Measurements from ENCODE around the gene RBMS2. TPM values are rescaled to one million over a fixed set of nuclear protein-coding genes. Genes with fewer than 3 reads are reported as not detected.

Gene RBMS2
- total RNA-seq, 1 donor from 2014 or later, result 20.6 TPM

DNA sequence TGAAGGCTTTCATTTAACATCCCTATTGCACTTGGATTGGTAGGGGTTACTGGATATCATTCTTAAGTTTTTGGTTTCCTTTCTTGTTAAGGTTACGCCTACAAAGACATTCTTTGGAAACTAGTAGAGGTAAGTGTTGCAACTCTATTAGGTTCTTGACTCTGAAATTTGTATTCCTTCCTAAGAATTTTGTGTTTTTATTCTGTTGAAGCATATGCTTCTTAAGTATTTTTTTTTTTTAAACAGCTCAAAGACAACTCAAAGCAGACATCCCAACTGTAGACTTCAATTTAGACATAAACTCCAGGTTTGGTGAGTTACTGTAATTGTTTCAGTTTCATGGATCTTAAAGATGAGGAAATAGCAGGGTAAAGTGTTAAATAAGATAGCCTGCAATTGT, 1.1 kb upstream of the RBMS2 start:
- H3K9me3 ChIP-seq, result no peaks in the 10 kb centered on the region
- H3K36me3 ChIP-seq, result no peaks in the 10 kb centered on the region
- H3K27ac ChIP-seq, result peak overlapping the region; percentile 91
- no peak for DNase-seq (ENCODE audit: extremely low spot score in 2 of 2)
- peaks cover 45% of the 10 kb centered on the region for H3K4me1 ChIP-seq
- H3K27me3 ChIP-seq, result no peaks in the 10 kb centered on the region
- intact Hi-C loops (cut with DNase I), result no loop called here
- H3K4me3 ChIP-seq, result peak overlapping the region; percentile 34 to 54
- TF ChIP-seq POLR2A (IDR thresholded peaks at IDR 0.05) (no peak), POLR2AphosphoS5 (IDR thresholded peaks at IDR 0.05; ENCODE audit: insufficient read depth in 1 of 2, low read depth in 1 of 2) (no peak)
- TF ChIP-seq, protein P1, sequence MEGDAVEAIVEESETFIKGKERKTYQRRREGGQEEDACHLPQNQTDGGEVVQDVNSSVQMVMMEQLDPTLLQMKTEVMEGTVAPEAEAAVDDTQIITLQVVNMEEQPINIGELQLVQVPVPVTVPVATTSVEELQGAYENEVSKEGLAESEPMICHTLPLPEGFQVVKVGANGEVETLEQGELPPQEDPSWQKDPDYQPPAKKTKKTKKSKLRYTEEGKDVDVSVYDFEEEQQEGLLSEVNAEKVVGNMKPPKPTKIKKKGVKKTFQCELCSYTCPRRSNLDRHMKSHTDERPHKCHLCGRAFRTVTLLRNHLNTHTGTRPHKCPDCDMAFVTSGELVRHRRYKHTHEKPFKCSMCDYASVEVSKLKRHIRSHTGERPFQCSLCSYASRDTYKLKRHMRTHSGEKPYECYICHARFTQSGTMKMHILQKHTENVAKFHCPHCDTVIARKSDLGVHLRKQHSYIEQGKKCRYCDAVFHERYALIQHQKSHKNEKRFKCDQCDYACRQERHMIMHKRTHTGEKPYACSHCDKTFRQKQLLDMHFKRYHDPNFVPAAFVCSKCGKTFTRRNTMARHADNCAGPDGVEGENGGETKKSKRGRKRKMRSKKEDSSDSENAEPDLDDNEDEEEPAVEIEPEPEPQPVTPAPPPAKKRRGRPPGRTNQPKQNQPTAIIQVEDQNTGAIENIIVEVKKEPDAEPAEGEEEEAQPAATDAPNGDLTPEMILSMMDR (IDR thresholded peaks at IDR 0.05), result no peak

DNA sequence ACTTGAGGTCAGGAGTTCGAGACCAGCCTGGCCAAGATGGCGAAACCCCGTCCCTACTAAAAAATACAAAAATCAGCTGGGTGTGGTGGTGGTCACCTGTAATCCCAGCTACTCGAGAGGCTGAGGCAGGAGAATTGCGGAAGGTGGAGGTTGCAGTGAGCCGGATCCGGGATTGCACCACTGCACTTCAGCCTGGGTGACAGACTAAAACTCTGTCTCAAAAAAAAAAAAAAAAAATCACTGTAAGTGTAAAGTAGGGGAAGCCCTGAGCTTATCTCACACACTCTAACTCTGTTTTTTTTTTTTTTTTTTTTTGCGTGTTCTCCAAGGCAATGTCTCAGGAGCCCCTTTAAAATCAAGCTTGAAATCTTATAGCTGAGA, 421 bp upstream of the RBMS2 start:
- no peaks in the 10 kb centered on the region for H3K27me3 ChIP-seq
- no peak for DNase-seq (ENCODE audit: extremely low spot score in 2 of 2)
- no peaks in the 10 kb centered on the region for H3K36me3 ChIP-seq
- peaks cover 52% of the 10 kb centered on the region for H3K4me1 ChIP-seq
- intact Hi-C loops (cut with DNase I), result no loop called here
- TF ChIP-seq, protein P1 (IDR thresholded peaks at IDR 0.05), result no peak
- peak overlapping the region; percentile 91 for H3K27ac ChIP-seq
- H3K9me3 ChIP-seq, result no peaks in the 10 kb centered on the region
- peak overlapping the region; percentile 34 to 54 for H3K4me3 ChIP-seq

DNA sequence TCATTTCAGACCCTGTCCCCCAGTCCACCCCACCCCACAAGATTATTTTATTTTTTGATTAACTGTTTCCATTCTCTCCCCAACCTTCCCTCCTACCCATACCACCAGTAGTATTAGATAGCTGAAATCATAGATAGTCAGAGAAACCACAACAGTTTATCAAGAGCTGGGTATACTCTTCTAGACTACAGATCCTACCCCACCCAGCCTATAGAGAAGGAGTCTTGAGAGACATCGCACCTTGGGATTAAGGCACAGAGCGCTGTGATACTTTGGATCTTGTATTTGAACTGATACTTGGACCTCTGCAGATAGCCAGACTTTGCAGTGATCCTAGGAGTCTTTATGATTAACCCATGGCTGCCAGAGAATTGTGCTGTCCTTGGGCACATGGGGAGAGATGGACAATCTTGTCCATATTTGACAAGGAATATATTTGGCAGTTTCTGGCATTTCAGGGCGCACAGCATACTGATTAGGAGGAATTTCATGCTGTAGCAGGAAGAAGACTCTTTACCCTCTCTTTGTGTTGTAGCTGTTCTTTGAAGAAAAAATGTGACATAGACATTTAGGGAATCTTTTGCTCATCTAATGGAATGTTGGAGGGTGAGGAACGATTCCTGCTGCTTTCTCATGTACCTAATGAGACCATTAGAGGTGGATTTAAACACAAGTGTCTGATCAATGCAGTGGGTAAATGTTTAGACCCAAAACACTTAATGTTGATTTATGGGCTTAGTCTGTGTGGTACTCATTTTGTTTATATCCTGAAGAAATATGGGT, 982 bp downstream of the RBMS2 start:
- TF ChIP-seq POLR2AphosphoS5 (IDR thresholded peaks at IDR 0.05; ENCODE audit: insufficient read depth in 1 of 2, low read depth in 1 of 2), result no peak
- TF ChIP-seq POLR2A (IDR thresholded peaks at IDR 0.05), result no peak
- TF ChIP-seq, protein P1 (IDR thresholded peaks at IDR 0.05), result no peak
- intact Hi-C loops (cut with DNase I), result no loop called here
- no peaks in the 10 kb centered on the region for H3K27me3 ChIP-seq
- peaks cover 66% of the 10 kb centered on the region for H3K4me1 ChIP-seq
- H3K27ac ChIP-seq, result peak overlapping the region; percentile 91
- H3K9me3 ChIP-seq, result no peaks in the 10 kb centered on the region
- no peak for DNase-seq (ENCODE audit: extremely low spot score in 2 of 2)
- H3K36me3 ChIP-seq, result no peaks in the 10 kb centered on the region
- H3K4me3 ChIP-seq, result peak overlapping the region; percentile 34 to 54

DNA sequence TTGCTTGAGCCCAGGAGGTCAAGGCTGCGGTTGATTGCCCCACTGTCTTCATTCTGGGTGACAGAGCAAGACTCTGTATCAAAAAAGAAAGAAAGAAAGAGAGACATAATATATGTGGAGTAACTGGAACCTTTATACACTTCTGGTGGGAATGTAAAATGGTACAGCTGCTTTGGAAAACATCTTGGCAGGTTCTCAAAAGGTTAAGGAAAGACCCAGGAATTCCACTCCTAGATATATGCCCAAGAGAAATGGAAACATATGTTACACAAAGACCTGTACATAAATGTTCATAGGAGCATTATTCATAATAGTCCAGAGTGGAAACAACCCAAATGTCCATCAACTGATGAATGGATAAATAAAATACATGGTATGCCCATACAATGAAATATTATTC, 7.2 kb downstream of the RBMS2 start:
- Histone ChIP-seq H3K36me3 (no peaks in the 10 kb centered on the region), H3K4me1 (peaks cover 67% of the 10 kb centered on the region), H3K4me3 (no peak overlapping the region), H3K27me3 (no peaks in the 10 kb centered on the region), H3K9me3 (no peaks in the 10 kb centered on the region), H3K27ac (no peak overlapping the region)
- intact Hi-C loops (cut with DNase I), result no loop called here
- TF ChIP-seq POLR2A (IDR thresholded peaks at IDR 0.05) (no peak), POLR2AphosphoS5 (IDR thresholded peaks at IDR 0.05; ENCODE audit: insufficient read depth in 1 of 2, low read depth in 1 of 2) (no peak)
- TF ChIP-seq, protein P1 (IDR thresholded peaks at IDR 0.05), result no peak
- no peak for DNase-seq (ENCODE audit: extremely low spot score in 2 of 2)

DNA sequence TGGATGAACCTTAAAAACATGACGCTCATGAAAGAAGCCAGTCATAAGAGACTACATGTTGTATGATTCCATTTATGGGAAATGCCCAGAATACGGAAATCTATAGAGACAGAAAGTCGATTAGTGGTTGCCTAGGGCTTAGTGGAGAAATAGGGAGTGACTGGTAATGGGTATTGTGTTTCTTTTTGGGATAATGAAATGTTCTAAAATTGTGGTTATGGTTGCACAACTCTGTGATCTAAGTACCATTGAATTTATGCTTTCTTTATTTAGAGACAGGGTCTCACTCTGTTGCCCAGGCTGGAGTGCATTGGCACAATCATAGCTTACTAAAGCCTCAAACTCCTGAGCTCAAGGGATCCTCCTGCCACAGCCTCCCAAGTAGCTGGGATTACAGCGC, 8.0 kb downstream of the RBMS2 start:
- Histone ChIP-seq H3K4me1 (peaks cover 59% of the 10 kb centered on the region), H3K27ac (peak overlapping the region; percentile 62), H3K9me3 (no peaks in the 10 kb centered on the region), H3K4me3 (no peak overlapping the region), H3K27me3 (no peaks in the 10 kb centered on the region), H3K36me3 (no peaks in the 10 kb centered on the region)
- TF ChIP-seq, protein P1 (IDR thresholded peaks at IDR 0.05), result no peak
- TF ChIP-seq POLR2A (IDR thresholded peaks at IDR 0.05), result no peak
- TF ChIP-seq POLR2AphosphoS5 (IDR thresholded peaks at IDR 0.05; ENCODE audit: insufficient read depth in 1 of 2, low read depth in 1 of 2), result no peak
- intact Hi-C loops (cut with DNase I), result no loop called here
- DNase-seq (ENCODE audit: extremely low spot score in 2 of 2), result no peak

Measured in vagina (tissue), 2 donors.